Uterus (tissue), 4 donors: ENCODE measurements around the gene DCUN1D2. TPM values are rescaled to one million over a fixed set of nuclear protein-coding genes. Genes with fewer than 3 reads are reported as not detected.

Experiments used
- DNase-seq, 2 donors: peaks; one replicate each; pipeline ENCODE4 v3.0.0-alpha.2; 2019 to 2020
- H3K27ac ChIP-seq, 2 donors: fragments of 200-600 bp; sonication (generic); 1 replicate in 1 of 2; 2 replicates in 1 of 2; pipeline ENCODE4 v1.5.1; 2016 to 2018
- H3K27me3 ChIP-seq, 2 donors: fragments of 200-600 bp; sonication (generic); one replicate each; pipeline ENCODE4 v1.5.1; 2018 to 2019; ENCODE audit warnings: control low read depth in 1 of 2
- H3K36me3 ChIP-seq, 2 donors: fragments of 200-600 bp; sonication (generic); one replicate each; pipeline ENCODE4 v1.5.1; 2019; ENCODE audit warnings: control low read depth in 1 of 2
- H3K4me1 ChIP-seq, 2 donors: fragments of 200-600 bp; sonication (generic); one replicate each; pipeline ENCODE4 v1.5.1; 2018 to 2019; ENCODE audit warnings: control low read depth in 1 of 2
- H3K4me3 ChIP-seq, 2 donors: fragments of 200-600 bp; sonication (generic); 1 replicate in 1 of 2; 2 replicates in 1 of 2; pipeline ENCODE4 v1.5.1; 2018 to 2019; ENCODE audit warnings: mild to moderate bottlenecking in 1 of 2
- H3K9me3 ChIP-seq, 2 donors: fragments of 200-600 bp; sonication (generic); one replicate each; pipeline ENCODE4 v1.5.1; 2019; ENCODE audit warnings: control low read depth in 1 of 2
- POLR2A ChIP-seq, 2 donors: fragments of 450-650 bp; IDR thresholded peaks; one replicate each; pipeline ENCODE4 v1.6.1; 2016; ENCODE audit warnings: antibody characterized with exemption in 2 of 2, mild to moderate bottlenecking in 1 of 2, moderate library complexity in 1 of 2
- intact Hi-C: fragments of 100-400 bp; cut with DNase I; formaldehyde crosslinking; loops from one replicate; pipeline ENCODE4 v1.15.1; 2023; ENCODE audit warnings: low total_unique reads
- total RNA-seq, 4 donors: library from RNA; depleted of rRNA in 3 of 4; stranded (reverse); fragments of >200 nt in 3 of 4; gene quantifications; one replicate each; pipeline versions ENCODE4 v1.1.0 to v1.2.4, GENCODE V29; 2014 to 2023
- TF ChIP-seq, protein P1 (sequence below), 4 experiments: fragments of 200-600 bp in 2 of 4; fragments of 450-650 bp in 2 of 4; sonication (generic) in 2 of 4; IDR thresholded peaks; one replicate each; pipeline ENCODE4 v1.5.1; 2016 to 2019; ENCODE audit warnings: antibody characterized with exemption in 4 of 4, mild to moderate bottlenecking in 2 of 4, moderate library complexity in 1 of 4
- donor health status: DM: yes; HTN: yes; CAD: no.

DCUN1D2 gene
- total RNA-seq, 4 donors from 2014 or later, result 7.7 to 68.2 (median 29.3) TPM

- no peaks in the 10 kb centered on the region for H3K36me3 ChIP-seq
- no peaks in the 10 kb centered on the region for H3K4me1 ChIP-seq
- H3K9me3 ChIP-seq, result no peaks in the 10 kb centered on the region
- H3K27me3 ChIP-seq, result no peaks in the 10 kb centered on the region
- H3K27ac ChIP-seq, result no peak overlapping the region
- no peak for DNase-seq
- TF ChIP-seq, protein P1, sequence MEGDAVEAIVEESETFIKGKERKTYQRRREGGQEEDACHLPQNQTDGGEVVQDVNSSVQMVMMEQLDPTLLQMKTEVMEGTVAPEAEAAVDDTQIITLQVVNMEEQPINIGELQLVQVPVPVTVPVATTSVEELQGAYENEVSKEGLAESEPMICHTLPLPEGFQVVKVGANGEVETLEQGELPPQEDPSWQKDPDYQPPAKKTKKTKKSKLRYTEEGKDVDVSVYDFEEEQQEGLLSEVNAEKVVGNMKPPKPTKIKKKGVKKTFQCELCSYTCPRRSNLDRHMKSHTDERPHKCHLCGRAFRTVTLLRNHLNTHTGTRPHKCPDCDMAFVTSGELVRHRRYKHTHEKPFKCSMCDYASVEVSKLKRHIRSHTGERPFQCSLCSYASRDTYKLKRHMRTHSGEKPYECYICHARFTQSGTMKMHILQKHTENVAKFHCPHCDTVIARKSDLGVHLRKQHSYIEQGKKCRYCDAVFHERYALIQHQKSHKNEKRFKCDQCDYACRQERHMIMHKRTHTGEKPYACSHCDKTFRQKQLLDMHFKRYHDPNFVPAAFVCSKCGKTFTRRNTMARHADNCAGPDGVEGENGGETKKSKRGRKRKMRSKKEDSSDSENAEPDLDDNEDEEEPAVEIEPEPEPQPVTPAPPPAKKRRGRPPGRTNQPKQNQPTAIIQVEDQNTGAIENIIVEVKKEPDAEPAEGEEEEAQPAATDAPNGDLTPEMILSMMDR (IDR thresholded peaks at IDR 0.05), result no peak
- no peak for TF ChIP-seq POLR2A (IDR thresholded peaks at IDR 0.05)
- intact Hi-C loops, result no loop called here
- H3K4me3 ChIP-seq, result no peak overlapping the region
These were observed 20.4 kb downstream of the DCUN1D2 start for GRCh38 chr13:113470073-113470472.

DNA sequence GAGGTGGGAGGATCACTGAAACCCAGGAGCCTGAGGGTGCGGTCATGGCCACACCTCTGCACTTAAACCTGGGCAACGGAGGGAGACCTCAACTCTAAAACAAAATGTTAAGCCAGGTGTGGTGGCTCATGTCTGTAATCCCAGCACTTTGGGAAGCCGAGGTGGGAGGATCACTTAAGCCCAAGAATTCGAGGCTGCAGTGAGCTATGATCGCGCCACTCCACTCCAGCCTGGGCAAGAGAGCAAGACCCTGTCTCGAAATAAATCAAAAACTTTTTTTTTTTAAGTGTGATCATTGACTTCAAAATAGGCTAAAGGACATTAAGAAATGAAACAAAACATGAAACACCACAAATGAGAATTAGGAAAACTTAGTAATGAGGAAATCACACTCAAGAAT, 20.9 kb downstream of the DCUN1D2 start:
- Histone ChIP-seq H3K27me3 (no peaks in the 10 kb centered on the region), H3K36me3 (no peaks in the 10 kb centered on the region), H3K4me1 (no peaks in the 10 kb centered on the region), H3K9me3 (no peaks in the 10 kb centered on the region), H3K4me3 (no peak overlapping the region), H3K27ac (no peak overlapping the region)
- DNase-seq, result no peak
- intact Hi-C loops, result no loop called here
- TF ChIP-seq, protein P1 (IDR thresholded peaks at IDR 0.05), result no peak
- TF ChIP-seq POLR2A (IDR thresholded peaks at IDR 0.05), result no peak

GRCh38 chr13:113468472-113469201, 21.9 kb downstream of the DCUN1D2 start:
- intact Hi-C loops, result no loop called here
- H3K27me3 ChIP-seq, result no peaks in the 10 kb centered on the region
- no peak overlapping the region for H3K27ac ChIP-seq
- no peaks in the 10 kb centered on the region for H3K9me3 ChIP-seq
- H3K4me3 ChIP-seq, result no peak overlapping the region
- no peaks in the 10 kb centered on the region for H3K36me3 ChIP-seq
- TF ChIP-seq POLR2A (IDR thresholded peaks at IDR 0.05), result no peak
- TF ChIP-seq, protein P1 (IDR thresholded peaks at IDR 0.05), result no peak
- DNase-seq, result no peak
- no peaks in the 10 kb centered on the region for H3K4me1 ChIP-seq

GRCh38 chr13:113468029-113468428, 22.5 kb downstream of the DCUN1D2 start:
- intact Hi-C loops, result no loop called here
- Histone ChIP-seq H3K9me3 (no peaks in the 10 kb centered on the region), H3K4me3 (no peak overlapping the region), H3K27ac (no peak overlapping the region), H3K36me3 (no peaks in the 10 kb centered on the region), H3K4me1 (no peaks in the 10 kb centered on the region), H3K27me3 (no peaks in the 10 kb centered on the region)
- no peak for DNase-seq
- no peak for TF ChIP-seq POLR2A (IDR thresholded peaks at IDR 0.05)
- TF ChIP-seq, protein P1 (IDR thresholded peaks at IDR 0.05), result no peak

- DNase-seq, result no peak
- Histone ChIP-seq H3K4me1 (no peaks in the 10 kb centered on the region), H3K9me3 (no peaks in the 10 kb centered on the region), H3K36me3 (no peaks in the 10 kb centered on the region), H3K27me3 (no peaks in the 10 kb centered on the region), H3K27ac (no peak overlapping the region), H3K4me3 (no peak overlapping the region)
- intact Hi-C loops, result no loop called here
- TF ChIP-seq POLR2A (IDR thresholded peaks at IDR 0.05), result no peak
- TF ChIP-seq, protein P1 (IDR thresholded peaks at IDR 0.05), result no peak
These were observed 24.1 kb downstream of the DCUN1D2 start for GRCh38 chr13:113466383-113466782.
